22Rv1 (cell line): ENCODE measurements around the gene CLSTN2.

Experiments used
- H3K27ac ChIP-seq: fragments of 450-650 bp; 2 replicates; pipeline ENCODE4 v1.5.1; 2017
- ZFX ChIP-seq: fragments of 450-650 bp; IDR thresholded peaks from 2 replicates; pipeline ENCODE4 v1.6.1; 2017; ENCODE audit warnings: antibody characterized with exemption, borderline replicate concordance
- TF ChIP-seq, protein P1 (sequence below): fragments of 450-650 bp; IDR thresholded peaks from 2 replicates; pipeline ENCODE4 v1.5.1; 2017; ENCODE audit warnings: mild to moderate bottlenecking

CLSTN2 gene

GRCh38 chr3:140159646-140160045, 224.7 kb downstream of the CLSTN2 start:
- H3K27ac ChIP-seq = no peak overlapping the region
- TF ChIP-seq, protein P1, sequence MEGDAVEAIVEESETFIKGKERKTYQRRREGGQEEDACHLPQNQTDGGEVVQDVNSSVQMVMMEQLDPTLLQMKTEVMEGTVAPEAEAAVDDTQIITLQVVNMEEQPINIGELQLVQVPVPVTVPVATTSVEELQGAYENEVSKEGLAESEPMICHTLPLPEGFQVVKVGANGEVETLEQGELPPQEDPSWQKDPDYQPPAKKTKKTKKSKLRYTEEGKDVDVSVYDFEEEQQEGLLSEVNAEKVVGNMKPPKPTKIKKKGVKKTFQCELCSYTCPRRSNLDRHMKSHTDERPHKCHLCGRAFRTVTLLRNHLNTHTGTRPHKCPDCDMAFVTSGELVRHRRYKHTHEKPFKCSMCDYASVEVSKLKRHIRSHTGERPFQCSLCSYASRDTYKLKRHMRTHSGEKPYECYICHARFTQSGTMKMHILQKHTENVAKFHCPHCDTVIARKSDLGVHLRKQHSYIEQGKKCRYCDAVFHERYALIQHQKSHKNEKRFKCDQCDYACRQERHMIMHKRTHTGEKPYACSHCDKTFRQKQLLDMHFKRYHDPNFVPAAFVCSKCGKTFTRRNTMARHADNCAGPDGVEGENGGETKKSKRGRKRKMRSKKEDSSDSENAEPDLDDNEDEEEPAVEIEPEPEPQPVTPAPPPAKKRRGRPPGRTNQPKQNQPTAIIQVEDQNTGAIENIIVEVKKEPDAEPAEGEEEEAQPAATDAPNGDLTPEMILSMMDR = no peak
- no peak for TF ChIP-seq ZFX

DNA sequence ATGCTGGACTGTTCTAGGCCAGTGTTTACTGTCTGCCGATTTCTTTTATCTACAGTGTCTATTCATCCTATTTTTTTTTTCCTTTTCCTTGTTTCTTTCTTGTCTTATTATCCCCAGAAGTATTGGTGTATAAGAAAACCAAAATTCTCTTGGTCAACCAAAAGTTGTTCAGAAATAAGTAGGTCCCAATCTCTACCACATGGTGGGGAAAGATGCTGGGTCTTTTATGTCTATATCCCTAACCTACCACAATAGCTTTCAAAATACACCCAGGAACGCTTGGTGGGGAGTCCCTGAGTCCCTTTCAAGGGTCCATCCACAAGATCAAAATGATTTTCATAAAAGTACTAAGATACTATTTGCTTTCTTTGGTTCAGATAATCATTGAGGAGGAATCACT, 225.6 kb downstream of the CLSTN2 start:
- TF ChIP-seq, protein P1 = no peak
- no peak for TF ChIP-seq ZFX
- no peak overlapping the region for H3K27ac ChIP-seq

DNA sequence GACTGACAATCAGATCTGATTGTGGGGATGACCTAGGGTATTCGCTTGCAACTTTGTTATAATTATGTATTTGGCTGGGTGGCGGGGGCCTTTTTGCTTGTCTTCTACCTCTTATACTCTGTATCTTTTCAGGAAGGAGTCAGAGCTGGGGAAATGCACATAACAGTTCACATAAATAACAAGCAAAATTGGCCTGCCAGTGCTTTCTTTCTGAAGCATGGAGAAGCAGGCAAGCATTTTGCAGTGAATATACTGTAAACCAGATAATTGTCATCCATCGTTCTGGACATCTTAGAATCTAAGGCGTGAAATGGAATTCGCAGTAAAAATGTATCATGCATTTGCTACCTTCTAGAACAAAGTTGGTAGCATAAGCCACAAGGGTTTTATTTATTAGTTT, 227.6 kb downstream of the CLSTN2 start:
- H3K27ac ChIP-seq = no peak overlapping the region
- TF ChIP-seq ZFX = no peak
- TF ChIP-seq, protein P1 = no peak

DNA sequence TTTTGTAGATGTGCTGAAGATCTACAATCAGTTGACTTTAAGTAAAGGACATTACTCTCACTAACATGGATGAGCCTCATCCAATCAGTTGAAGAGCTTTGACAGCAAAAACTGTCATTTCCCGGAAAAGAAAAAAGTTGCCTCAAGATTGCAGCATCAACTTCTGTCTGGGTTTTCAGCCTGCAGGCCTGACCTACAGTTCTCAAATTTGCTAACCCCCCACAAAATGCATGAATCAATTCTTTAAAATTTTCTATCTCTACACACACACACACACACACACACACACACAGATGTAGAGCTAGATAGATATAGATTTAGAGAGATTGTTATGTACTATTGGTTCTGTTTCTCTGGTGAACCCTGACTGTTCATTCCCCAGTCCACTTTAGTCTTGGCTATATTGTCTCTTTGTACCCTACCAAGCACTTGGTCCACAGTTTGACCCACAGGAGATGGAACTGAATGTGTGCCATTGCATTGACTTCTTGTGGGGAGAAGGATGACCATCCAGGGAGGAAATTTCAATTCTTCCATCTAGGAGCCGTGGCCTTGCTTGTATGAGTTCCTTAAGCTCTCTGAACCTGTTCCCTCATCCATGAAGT, 228.3 kb downstream of the CLSTN2 start:
- no peak overlapping the region for H3K27ac ChIP-seq
- TF ChIP-seq, protein P1 = no peak
- no peak for TF ChIP-seq ZFX

- no peak overlapping the region for H3K27ac ChIP-seq
- TF ChIP-seq, protein P1 = no peak
- no peak for TF ChIP-seq ZFX
Measured at GRCh38 chr3:140164156-140164555, 229.2 kb downstream of the CLSTN2 start.

GRCh38 chr3:140164922-140165590, 230.1 kb downstream of the CLSTN2 start:
- TF ChIP-seq, protein P1 = no peak
- TF ChIP-seq ZFX = no peak
- H3K27ac ChIP-seq = no peak overlapping the region

- TF ChIP-seq ZFX = no peak
- TF ChIP-seq, protein P1 = no peak
- H3K27ac ChIP-seq = no peak overlapping the region
Measured at GRCh38 chr3:140165781-140166180, 230.8 kb downstream of the CLSTN2 start.
